Adipocyte (in vitro differentiated cells): ENCODE results near the gene MICU2.
A peak's percentile ranks its signal among the peaks of the same experiment; 100 is the strongest.

ENCODE experiments used
- DNase-seq: peaks from one replicate; pipeline ENCODE4 v3.0.0-alpha.2; 2015; ENCODE audit warnings: low read depth
- H3K27me3 ChIP-seq: replicated peaks from 2 replicates; pipeline ENCODE4 v1.7.0; 2013; ENCODE audit warnings: mild to moderate bottlenecking, low read length, moderate library complexity; ENCODE audit not compliant: control insufficient read depth, insufficient read depth
- H3K36me3 ChIP-seq: 2 replicates; pipeline ENCODE4 v1.7.0; 2013; ENCODE audit warnings: low read length, mild to moderate bottlenecking, moderate library complexity; ENCODE audit not compliant: control insufficient read depth, insufficient read depth, severe bottlenecking
- H3K4me1 ChIP-seq: 2 replicates; pipeline ENCODE4 v1.7.0; 2013; ENCODE audit warnings: mild to moderate bottlenecking, low read length, moderate library complexity; ENCODE audit not compliant: control insufficient read depth, insufficient read depth
- H3K4me3 ChIP-seq: 2 replicates; pipeline ENCODE4 v1.7.0; 2013; ENCODE audit warnings: mild to moderate bottlenecking, low read length, moderate library complexity
- H3K9ac ChIP-seq: 2 replicates; pipeline ENCODE4 v1.7.0; 2013; ENCODE audit warnings: mild to moderate bottlenecking, low read length, moderate library complexity
- H3K9me3 ChIP-seq: 2 replicates; pipeline ENCODE4 v1.7.0; 2013; ENCODE audit warnings: mild to moderate bottlenecking, low read length, moderate library complexity; ENCODE audit not compliant: control insufficient read depth

The MICU2 gene

DNA sequence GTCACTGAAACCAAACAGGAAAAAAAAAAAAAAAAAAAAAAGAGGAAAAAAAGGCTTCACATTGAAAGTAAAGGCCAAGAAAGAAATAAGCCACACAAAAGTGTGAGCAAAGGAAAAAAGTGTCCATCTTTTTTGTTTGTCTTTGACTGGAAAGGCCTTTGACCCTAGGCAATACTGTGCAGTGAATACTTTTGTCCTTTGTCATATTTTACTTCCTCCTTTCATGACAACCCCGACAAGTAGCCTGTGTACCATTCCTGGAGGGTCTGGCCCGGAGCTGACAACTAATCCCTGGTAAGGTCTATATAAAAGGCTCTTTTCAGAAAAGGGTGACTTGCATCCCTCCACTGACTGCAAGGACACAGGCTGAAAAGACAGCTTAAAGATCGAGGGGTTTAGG lies 12.9 kb upstream of the MICU2 start:
- Histone ChIP-seq H3K4me3 (no peak overlapping the region), H3K36me3 (no peaks in the 10 kb centered on the region), H3K27me3 (peaks cover 6% of the 10 kb centered on the region), H3K9ac (no peak overlapping the region), H3K4me1 (peaks cover 4% of the 10 kb centered on the region), H3K9me3 (no peaks in the 10 kb centered on the region)
- peak; percentile 42 for DNase-seq

DNA sequence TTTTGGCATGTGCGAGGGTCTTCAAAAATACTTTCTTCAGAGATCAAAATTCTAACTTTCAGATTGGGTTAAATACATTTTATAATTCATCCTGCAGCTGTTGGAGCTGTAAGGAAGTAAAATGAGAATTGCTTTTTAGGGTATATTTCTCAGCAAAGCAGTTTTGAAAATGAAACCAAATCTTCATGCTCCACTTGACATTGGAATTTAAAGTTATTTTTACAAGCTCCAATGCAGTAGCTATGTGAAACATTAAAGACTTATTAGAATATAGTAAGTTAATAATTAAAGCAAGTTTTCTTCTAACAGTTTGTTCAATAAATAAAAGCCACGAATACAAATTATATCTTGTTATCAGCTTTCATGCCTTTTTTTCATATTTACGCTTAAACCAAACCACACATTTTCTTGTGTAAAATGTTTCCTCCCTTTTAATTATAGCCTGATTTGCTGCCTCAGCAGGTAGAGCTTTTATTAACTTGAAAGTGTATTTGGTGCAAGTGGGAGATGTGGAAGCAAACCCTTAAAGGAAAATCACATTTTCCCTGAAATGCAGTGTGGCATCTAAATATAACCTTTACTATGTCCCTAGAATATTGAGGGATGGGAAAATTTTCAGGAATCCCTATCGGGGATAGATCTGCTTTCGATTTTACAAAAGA lies 12.4 kb upstream of the MICU2 start:
- no peak overlapping the region for H3K4me3 ChIP-seq
- peaks cover 4% of the 10 kb centered on the region for H3K4me1 ChIP-seq
- DNase-seq: peak; percentile 42
- H3K27me3 ChIP-seq: peaks cover 4% of the 10 kb centered on the region
- no peaks in the 10 kb centered on the region for H3K9me3 ChIP-seq
- H3K9ac ChIP-seq: no peak overlapping the region
- H3K36me3 ChIP-seq: no peaks in the 10 kb centered on the region

DNA sequence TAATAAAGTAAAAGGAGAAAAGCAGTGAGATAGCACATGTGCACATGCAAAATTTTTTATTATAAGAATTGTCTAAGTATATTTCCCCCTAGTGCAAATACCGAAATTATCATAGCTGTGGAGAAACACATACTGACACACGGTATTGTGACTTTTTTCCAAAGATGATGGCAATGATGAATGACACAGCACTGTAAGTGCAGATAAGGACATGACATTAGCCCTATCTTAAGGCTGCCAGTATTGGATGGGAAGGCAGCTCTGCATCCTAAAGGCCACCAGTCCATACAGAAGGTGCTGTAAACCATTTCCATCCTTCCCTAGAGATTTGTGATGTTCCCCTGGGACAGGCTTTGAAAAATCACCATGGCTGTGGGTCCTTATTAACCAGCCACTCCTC lies 11.5 kb upstream of the MICU2 start:
- H3K9me3 ChIP-seq: no peaks in the 10 kb centered on the region
- H3K4me1 ChIP-seq: peaks cover 4% of the 10 kb centered on the region
- no peaks in the 10 kb centered on the region for H3K36me3 ChIP-seq
- no peak overlapping the region for H3K9ac ChIP-seq
- H3K4me3 ChIP-seq: no peak overlapping the region
- H3K27me3 ChIP-seq: no peaks in the 10 kb centered on the region
- DNase-seq: no peak

DNA sequence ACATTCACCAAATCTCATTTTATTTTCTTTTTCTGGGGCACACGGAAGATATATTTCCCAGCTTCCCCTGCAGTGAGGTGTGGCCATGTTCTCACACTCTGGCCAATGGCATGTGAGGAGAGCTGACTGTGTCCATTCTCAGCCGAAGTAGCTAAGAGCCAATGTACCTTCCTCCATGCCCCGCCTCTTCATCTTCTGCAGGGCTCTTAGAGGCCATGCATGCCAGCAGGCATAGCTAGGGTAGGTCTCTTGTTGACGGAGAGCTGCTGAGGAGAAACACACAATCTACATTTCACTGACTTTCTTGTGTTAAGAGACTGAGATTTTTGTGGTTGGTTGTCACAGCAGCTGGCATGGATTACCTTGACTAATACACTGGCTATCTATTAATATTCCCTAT lies 9.8 kb upstream of the MICU2 start:
- DNase-seq: no peak
- no peaks in the 10 kb centered on the region for H3K9me3 ChIP-seq
- peaks cover 4% of the 10 kb centered on the region for H3K4me1 ChIP-seq
- H3K4me3 ChIP-seq: no peak overlapping the region
- no peak overlapping the region for H3K9ac ChIP-seq
- H3K27me3 ChIP-seq: no peaks in the 10 kb centered on the region
- H3K36me3 ChIP-seq: no peaks in the 10 kb centered on the region

DNA sequence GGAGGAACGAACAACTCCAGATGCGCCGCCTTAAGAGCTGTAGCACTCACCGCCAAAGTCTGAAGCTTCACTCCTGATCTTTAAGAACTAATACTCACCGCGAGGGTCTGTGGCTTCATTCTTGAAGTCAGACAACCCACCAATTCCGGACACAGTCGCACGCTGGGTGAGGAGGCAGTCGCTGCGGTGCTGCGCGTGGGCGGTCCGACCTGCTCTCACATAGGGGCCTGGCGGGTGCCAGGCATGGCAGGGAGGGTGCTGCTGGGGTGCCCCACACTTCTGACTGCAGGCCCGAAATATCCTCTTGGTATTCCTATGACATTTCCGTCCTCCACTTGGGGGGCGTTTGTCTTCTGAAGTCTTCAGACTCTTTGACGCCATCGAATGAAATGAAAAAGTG lies 7.4 kb upstream of the MICU2 start:
- H3K9ac ChIP-seq: no peak overlapping the region
- H3K4me1 ChIP-seq: peaks cover 10% of the 10 kb centered on the region
- H3K9me3 ChIP-seq: no peaks in the 10 kb centered on the region
- no peaks in the 10 kb centered on the region for H3K27me3 ChIP-seq
- H3K4me3 ChIP-seq: no peak overlapping the region
- no peak for DNase-seq
- H3K36me3 ChIP-seq: no peaks in the 10 kb centered on the region

DNA sequence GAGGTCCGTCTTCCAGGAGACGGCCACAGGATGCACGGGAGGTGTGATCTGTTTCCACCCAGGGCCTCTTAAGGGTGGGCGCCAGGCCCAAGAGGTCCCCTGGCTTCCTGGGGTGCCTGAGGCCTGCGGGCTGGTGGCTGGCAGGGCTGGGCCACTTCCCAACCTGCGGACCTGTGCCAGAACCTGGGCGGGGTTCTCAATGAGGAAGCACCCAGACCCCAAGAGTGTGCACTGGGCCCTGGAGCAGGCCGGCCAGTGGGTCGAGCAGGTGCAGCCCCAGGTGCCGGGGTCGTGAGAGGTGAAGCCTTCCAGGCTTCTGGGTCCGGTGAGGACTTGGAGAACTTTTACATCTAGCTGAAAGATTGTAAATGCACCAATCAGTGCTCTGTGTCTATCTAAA lies 6.7 kb upstream of the MICU2 start:
- Histone ChIP-seq H3K9ac (no peak overlapping the region), H3K9me3 (no peaks in the 10 kb centered on the region), H3K36me3 (no peaks in the 10 kb centered on the region), H3K4me3 (no peak overlapping the region), H3K4me1 (peaks cover 10% of the 10 kb centered on the region), H3K27me3 (no peaks in the 10 kb centered on the region)
- DNase-seq: no peak

DNA sequence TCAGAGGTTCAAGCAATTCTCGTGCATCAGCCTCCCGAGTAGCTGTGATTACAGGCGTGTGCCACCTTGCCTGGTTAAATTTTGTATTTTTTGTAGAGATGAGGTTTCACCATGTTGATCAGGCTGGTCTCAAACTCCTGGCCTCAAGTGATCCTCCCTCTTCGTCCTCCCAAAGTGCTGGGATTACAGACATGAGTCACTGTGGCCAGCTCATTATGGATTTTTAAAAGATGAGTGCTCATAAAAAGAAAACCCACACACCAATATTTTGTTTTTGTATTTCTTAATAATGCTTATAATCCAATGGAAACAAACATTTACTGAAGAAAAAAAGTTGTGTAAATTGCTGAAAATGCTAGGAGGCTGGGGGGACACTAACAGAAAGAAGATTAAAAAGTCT lies 5.0 kb upstream of the MICU2 start:
- no peaks in the 10 kb centered on the region for H3K36me3 ChIP-seq
- H3K9ac ChIP-seq: no peak overlapping the region
- no peaks in the 10 kb centered on the region for H3K9me3 ChIP-seq
- no peak for DNase-seq
- H3K4me3 ChIP-seq: no peak overlapping the region
- H3K4me1 ChIP-seq: peaks cover 10% of the 10 kb centered on the region
- H3K27me3 ChIP-seq: no peaks in the 10 kb centered on the region

DNA sequence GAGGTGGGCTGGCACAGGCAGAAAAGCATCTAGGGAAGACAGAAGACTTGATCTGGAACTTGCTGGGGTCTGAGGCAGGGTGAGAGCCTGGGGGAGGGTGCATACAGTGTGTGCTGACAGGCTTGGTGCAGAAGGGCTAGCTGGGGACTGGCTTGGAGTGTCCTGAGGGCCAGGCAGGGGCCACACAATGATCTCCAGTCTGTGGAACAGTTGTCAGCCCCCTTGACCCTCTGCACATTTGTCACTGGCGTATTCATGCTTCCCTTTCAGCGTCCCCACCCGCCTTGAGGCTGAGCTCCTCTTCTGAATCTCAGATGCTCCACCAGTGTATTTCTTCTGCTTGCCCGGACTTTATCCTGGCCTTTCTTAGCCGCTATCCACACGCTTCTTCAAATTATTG lies 2.8 kb upstream of the MICU2 start:
- no peaks in the 10 kb centered on the region for H3K36me3 ChIP-seq
- no peaks in the 10 kb centered on the region for H3K27me3 ChIP-seq
- no peak for DNase-seq
- peaks cover 10% of the 10 kb centered on the region for H3K4me1 ChIP-seq
- H3K4me3 ChIP-seq: no peak overlapping the region
- no peaks in the 10 kb centered on the region for H3K9me3 ChIP-seq
- H3K9ac ChIP-seq: no peak overlapping the region

DNA sequence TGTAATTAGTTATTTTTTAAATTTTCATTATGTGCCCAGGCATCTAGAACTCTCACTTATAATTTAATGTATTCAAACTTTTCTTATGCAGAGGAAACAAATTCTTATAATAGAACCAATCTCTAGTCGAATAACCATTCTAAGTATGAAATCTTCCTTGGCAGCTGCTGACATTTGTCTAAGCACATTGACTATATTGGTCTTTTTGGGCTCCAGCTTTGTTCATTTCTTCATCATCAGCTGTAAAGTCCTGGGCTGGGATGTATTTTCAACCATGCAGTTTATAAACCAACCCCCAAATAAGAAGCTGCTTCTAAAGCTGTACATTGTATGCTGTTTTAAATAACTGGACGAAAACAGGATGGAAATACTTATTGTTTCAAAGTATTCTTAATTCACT lies 2.3 kb upstream of the MICU2 start:
- H3K4me1 ChIP-seq: peaks cover 10% of the 10 kb centered on the region
- no peak overlapping the region for H3K9ac ChIP-seq
- no peak for DNase-seq
- H3K27me3 ChIP-seq: no peaks in the 10 kb centered on the region
- no peaks in the 10 kb centered on the region for H3K9me3 ChIP-seq
- no peaks in the 10 kb centered on the region for H3K36me3 ChIP-seq
- H3K4me3 ChIP-seq: no peak overlapping the region

DNA sequence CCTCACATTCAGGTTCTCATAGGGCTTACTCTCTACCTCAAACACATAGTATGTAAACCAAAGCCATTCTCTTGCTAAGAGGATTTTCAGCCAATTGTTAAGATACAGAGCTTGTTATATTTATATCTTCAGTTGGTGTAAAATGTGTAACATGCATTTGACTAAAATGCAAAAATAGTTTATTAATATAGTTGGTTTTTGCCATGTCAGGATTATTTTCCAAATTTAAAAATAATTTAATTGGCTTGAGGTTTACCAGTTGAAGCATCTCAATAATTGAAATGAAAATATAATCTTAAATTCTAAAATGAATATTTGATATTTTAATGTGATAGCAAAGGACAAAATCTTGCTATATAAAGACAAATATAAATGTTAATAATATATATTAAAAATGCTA lies 7.2 kb downstream of the MICU2 start:
- no peak for DNase-seq
- Histone ChIP-seq H3K9me3 (no peaks in the 10 kb centered on the region), H3K36me3 (no peaks in the 10 kb centered on the region), H3K9ac (no peak overlapping the region), H3K27me3 (no peaks in the 10 kb centered on the region), H3K4me1 (no peaks in the 10 kb centered on the region), H3K4me3 (no peak overlapping the region)

DNA sequence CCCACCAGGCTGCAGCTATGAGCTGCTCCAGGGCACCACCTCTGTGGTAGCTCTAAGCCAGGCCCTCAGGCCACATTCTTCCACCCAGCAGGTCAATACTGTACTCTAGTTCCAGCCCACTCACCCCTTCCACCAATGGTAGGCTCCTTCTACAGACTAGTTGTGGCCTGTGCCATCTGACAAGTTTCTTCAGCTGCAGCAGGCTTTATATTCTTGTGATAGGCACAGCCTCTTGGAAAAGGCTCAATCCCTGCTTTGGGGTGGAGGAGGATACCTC lies 8.5 kb downstream of the MICU2 start:
- no peak for DNase-seq
- H3K27me3 ChIP-seq: no peaks in the 10 kb centered on the region
- H3K4me3 ChIP-seq: no peak overlapping the region
- H3K4me1 ChIP-seq: no peaks in the 10 kb centered on the region
- H3K9me3 ChIP-seq: no peaks in the 10 kb centered on the region
- H3K9ac ChIP-seq: no peak overlapping the region
- H3K36me3 ChIP-seq: no peaks in the 10 kb centered on the region

DNA sequence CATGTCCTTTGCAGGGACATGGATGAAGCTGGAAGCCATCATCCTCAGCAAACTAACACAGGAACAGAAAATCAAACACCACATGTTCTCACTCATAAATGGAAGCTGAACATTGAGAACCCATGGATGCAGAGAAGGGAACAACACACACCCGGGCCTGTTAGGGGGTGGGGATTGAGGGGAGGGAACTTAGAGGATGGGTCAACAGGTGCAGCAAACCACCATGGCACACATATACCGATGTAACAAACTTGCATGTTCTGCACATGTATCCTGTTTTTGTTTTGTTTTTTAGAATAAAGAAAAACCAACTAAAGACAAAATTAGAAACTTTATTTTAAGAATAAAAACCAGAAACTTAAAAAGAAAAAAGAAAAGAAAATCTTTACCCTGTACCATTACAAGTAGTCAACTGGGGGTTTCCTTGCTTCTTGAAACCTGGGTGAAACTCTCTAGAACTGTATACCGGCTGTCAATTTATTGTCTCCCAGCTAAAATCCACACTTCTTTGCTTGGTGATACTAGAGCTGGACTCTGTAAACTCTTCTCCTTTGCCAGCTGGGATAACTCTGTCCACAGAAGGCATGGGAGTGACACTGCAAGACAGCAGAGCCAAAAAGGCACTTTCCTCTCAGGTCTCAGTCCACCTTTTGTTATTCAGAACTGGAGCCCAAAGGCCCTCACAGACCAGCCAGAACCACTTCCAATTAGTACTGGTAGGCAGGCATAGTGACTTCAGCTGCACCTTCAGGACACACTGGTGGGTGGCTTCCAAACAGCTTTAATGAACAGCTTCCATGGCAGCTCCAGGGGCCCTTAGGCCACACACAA lies 9.0 kb downstream of the MICU2 start:
- Histone ChIP-seq H3K4me3 (no peak overlapping the region), H3K9me3 (no peaks in the 10 kb centered on the region), H3K27me3 (no peaks in the 10 kb centered on the region), H3K9ac (no peak overlapping the region), H3K36me3 (no peaks in the 10 kb centered on the region), H3K4me1 (no peaks in the 10 kb centered on the region)
- DNase-seq: no peak
